A673 (cell line): ENCODE data around the gene KATNB1.

Source experiments
- EZH2 ChIP-seq: fragments of 200-600 bp; sonication (generic); IDR thresholded peaks from 2 replicates; pipeline ENCODE4 v1.6.1; 2017; ENCODE audit warnings: borderline replicate concordance, low read depth, mild to moderate bottlenecking, mixed read lengths, antibody characterized with exemption, low read length; ENCODE audit not compliant: poor library complexity, severe bottlenecking
- TF ChIP-seq, protein P1 (sequence below): fragments of 300-800, 200-600 bp; sonication (generic); conservative IDR thresholded peaks from 2 replicates; pipeline ENCODE4 v1.5.1; 2017; ENCODE audit warnings: low read depth, mild to moderate bottlenecking, antibody characterized with exemption, low read length, moderate library complexity, mixed read lengths

DNA sequence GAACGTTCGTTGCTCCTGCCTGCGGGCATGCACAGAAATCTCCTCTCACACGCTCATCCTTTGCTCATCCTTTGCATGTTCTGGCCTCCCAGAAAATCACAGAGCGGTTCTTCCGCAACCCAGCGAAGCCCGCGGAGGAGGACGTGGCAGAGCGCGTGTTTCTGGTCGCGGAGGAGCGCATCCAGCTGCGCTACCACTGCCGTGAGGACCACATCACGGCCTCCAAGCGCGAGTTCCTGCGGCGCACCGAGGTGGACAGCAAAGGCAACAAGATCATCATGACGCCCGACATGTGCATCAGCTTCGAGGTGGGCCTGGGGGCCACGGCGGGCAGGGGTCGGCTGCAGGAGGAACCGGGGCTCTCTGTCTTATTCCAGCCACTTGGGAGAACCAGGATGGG, 9.6 kb upstream of the KATNB1 start:
- TF ChIP-seq, protein P1, sequence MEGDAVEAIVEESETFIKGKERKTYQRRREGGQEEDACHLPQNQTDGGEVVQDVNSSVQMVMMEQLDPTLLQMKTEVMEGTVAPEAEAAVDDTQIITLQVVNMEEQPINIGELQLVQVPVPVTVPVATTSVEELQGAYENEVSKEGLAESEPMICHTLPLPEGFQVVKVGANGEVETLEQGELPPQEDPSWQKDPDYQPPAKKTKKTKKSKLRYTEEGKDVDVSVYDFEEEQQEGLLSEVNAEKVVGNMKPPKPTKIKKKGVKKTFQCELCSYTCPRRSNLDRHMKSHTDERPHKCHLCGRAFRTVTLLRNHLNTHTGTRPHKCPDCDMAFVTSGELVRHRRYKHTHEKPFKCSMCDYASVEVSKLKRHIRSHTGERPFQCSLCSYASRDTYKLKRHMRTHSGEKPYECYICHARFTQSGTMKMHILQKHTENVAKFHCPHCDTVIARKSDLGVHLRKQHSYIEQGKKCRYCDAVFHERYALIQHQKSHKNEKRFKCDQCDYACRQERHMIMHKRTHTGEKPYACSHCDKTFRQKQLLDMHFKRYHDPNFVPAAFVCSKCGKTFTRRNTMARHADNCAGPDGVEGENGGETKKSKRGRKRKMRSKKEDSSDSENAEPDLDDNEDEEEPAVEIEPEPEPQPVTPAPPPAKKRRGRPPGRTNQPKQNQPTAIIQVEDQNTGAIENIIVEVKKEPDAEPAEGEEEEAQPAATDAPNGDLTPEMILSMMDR = no peak
- TF ChIP-seq EZH2 = no peak
